ENCODE results near the gene NSRP1.
"Not testable (repeated sequence)": the region's sequence is repeated elsewhere in the genome, so short reads cannot be mapped to it uniquely, and the experiment has no call there.

The NSRP1 gene

GRCh38 chr17:30101686-30102390 lies 14.8 kb upstream of the NSRP1 start:
- TF ChIP-seq CTCF (IDR thresholded peaks at IDR 0.05; ENCODE audit: extremely low read depth, missing control alignments): no peak
- DNase-seq (ENCODE audit: low spot score): no peak

GRCh38 chr17:30103921-30104320 lies 12.7 kb upstream of the NSRP1 start:
- no peak for DNase-seq (ENCODE audit: low spot score)
- no peak for TF ChIP-seq CTCF (IDR thresholded peaks at IDR 0.05; ENCODE audit: extremely low read depth, missing control alignments)

- TF ChIP-seq CTCF (IDR thresholded peaks at IDR 0.05; ENCODE audit: extremely low read depth, missing control alignments): peak; percentile 81
- peak; percentile 73 for DNase-seq (ENCODE audit: low spot score)
These were observed 11.9 kb upstream of the NSRP1 start for GRCh38 chr17:30104575-30105339.

- no peak for TF ChIP-seq CTCF (IDR thresholded peaks at IDR 0.05; ENCODE audit: extremely low read depth, missing control alignments)
- no peak for DNase-seq (ENCODE audit: low spot score)
These were observed 3.8 kb upstream of the NSRP1 start for GRCh38 chr17:30112794-30113193.

- TF ChIP-seq CTCF (IDR thresholded peaks at IDR 0.05; ENCODE audit: extremely low read depth, missing control alignments): no peak
- no peak for DNase-seq (ENCODE audit: low spot score)
These were observed 3.4 kb upstream of the NSRP1 start for GRCh38 chr17:30113213-30113612.

GRCh38 chr17:30116345-30116660 lies 313 bp upstream of the NSRP1 start:
- no peak for DNase-seq (ENCODE audit: low spot score)
- TF ChIP-seq CTCF (IDR thresholded peaks at IDR 0.05; ENCODE audit: extremely low read depth, missing control alignments): no peak

GRCh38 chr17:30117675-30118081 lies 1.1 kb downstream of the NSRP1 start:
- DNase-seq (ENCODE audit: low spot score): no peak
- no peak for TF ChIP-seq CTCF (IDR thresholded peaks at IDR 0.05; ENCODE audit: extremely low read depth, missing control alignments)

GRCh38 chr17:30118635-30119034 lies 2.0 kb downstream of the NSRP1 start:
- not testable (repeated sequence) for DNase-seq (ENCODE audit: low spot score)

All from GM20000 (cell line).